Measurements from ENCODE around the gene CDC20.

CDC20 gene

DNA sequence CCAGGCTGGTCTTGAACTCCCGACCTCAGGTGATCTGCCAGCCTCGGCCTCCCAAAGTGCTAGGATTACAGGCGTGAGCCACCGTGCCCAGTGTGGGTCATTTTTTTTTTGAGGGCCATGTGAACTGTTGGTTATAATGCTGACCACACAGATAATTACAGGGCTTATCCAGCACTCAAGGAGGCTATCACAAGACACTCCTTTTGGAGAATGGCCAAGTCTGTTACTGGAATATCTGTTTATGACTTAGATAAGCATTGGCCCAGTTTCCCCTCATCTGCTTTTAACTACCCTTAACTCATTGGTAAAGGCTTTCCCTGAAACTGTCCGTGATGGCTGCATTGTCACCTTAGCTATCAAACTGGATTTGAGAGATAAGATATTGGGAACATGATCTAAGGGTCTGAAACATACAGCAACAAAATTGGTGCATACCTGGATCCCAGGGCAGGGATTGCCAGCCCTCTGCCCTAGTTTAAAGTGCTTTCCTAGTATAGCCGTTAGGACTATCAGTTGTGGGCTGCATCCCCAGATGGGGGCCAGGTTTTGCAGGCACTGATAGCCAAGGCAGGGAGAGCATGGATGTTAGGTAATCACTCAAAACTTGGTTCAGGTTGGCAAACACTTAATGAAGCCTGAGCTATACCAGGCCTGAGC lies 46.6 kb downstream of the CDC20 start:
- Histone ChIP-seq H3K27ac (ENCODE audit: poor library complexity, severe bottlenecking) (no peak overlapping the region), H3K9me3 (ENCODE audit: severe bottlenecking) (no peaks in the 10 kb centered on the region), H3K36me3 (ENCODE audit: low read depth) (peaks cover 77% of the 10 kb centered on the region), H3K27me3 (ENCODE audit: insufficient read depth, poor library complexity, severe bottlenecking) (no peaks in the 10 kb centered on the region), H3K4me3 (ENCODE audit: severe bottlenecking) (no peak overlapping the region), H3K4me1 (ENCODE audit: insufficient read depth, poor library complexity, severe bottlenecking) (no peaks in the 10 kb centered on the region)
- ATAC-seq (ENCODE audit: low read depth) (no peak), DNase-seq (ENCODE audit: low spot score) (no peak)
- TF ChIP-seq, protein P1, sequence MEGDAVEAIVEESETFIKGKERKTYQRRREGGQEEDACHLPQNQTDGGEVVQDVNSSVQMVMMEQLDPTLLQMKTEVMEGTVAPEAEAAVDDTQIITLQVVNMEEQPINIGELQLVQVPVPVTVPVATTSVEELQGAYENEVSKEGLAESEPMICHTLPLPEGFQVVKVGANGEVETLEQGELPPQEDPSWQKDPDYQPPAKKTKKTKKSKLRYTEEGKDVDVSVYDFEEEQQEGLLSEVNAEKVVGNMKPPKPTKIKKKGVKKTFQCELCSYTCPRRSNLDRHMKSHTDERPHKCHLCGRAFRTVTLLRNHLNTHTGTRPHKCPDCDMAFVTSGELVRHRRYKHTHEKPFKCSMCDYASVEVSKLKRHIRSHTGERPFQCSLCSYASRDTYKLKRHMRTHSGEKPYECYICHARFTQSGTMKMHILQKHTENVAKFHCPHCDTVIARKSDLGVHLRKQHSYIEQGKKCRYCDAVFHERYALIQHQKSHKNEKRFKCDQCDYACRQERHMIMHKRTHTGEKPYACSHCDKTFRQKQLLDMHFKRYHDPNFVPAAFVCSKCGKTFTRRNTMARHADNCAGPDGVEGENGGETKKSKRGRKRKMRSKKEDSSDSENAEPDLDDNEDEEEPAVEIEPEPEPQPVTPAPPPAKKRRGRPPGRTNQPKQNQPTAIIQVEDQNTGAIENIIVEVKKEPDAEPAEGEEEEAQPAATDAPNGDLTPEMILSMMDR (IDR thresholded peaks at IDR 0.05; ENCODE audit: poor library complexity, severe bottlenecking), result no peak

DNA sequence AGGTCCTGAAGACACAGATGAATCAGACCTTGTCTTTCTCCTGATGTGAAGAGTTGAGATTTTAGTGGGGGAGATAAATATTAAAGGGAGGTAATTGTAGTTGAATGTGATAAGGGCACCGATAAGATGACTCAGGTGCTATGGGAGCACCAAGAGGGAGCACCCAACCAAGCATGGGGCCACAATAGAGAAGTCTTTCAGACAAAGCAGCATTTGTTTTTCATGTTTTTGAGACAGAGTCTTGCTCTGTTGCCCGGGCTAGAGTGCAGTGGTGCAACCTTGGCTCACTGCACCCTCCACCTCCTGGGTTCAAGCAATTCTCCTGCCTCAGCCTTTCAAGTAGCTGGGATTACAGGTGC lies 47.1 kb downstream of the CDC20 start:
- TF ChIP-seq, protein P1 (IDR thresholded peaks at IDR 0.05; ENCODE audit: poor library complexity, severe bottlenecking), result no peak
- ATAC-seq (ENCODE audit: low read depth) (no peak), DNase-seq (ENCODE audit: low spot score) (no peak)
- H3K4me1 ChIP-seq (ENCODE audit: insufficient read depth, poor library complexity, severe bottlenecking), result no peaks in the 10 kb centered on the region
- H3K4me3 ChIP-seq (ENCODE audit: severe bottlenecking), result no peak overlapping the region
- H3K36me3 ChIP-seq (ENCODE audit: low read depth), result peaks cover 76% of the 10 kb centered on the region
- H3K27me3 ChIP-seq (ENCODE audit: insufficient read depth, poor library complexity, severe bottlenecking), result no peaks in the 10 kb centered on the region
- no peak overlapping the region for H3K27ac ChIP-seq (ENCODE audit: poor library complexity, severe bottlenecking)
- no peaks in the 10 kb centered on the region for H3K9me3 ChIP-seq (ENCODE audit: severe bottlenecking)

DNA sequence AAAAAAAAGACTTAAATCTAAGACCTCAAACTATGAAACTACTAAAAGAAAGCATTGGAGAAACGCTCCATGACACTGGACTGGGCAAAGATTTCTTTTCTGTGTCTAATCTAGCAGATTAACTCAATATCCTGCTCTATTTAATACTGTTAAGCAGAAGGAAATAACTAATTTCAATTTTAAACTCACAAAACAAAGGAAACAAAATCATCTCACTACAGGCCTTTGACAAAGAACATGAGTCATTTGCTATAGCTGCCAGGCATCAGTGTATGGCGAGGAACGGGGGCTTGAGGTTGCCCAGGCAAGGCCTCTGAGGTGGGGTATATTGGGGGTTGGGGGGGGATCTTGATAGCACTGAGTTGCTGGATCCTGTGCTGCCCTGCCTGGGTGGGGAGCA lies 51.8 kb downstream of the CDC20 start:
- Histone ChIP-seq H3K4me3 (ENCODE audit: severe bottlenecking) (no peak overlapping the region), H3K27me3 (ENCODE audit: insufficient read depth, poor library complexity, severe bottlenecking) (no peaks in the 10 kb centered on the region), H3K27ac (ENCODE audit: poor library complexity, severe bottlenecking) (no peak overlapping the region), H3K36me3 (ENCODE audit: low read depth) (peaks cover 46% of the 10 kb centered on the region), H3K4me1 (ENCODE audit: insufficient read depth, poor library complexity, severe bottlenecking) (no peaks in the 10 kb centered on the region), H3K9me3 (ENCODE audit: severe bottlenecking) (no peaks in the 10 kb centered on the region)
- TF ChIP-seq, protein P1 (IDR thresholded peaks at IDR 0.05; ENCODE audit: poor library complexity, severe bottlenecking), result no peak
- no peak for ATAC-seq (ENCODE audit: low read depth)
- DNase-seq (ENCODE audit: low spot score), result no peak

Measured in RWPE2 (cell line).